ENCODE results near the gene USP32. TPM values are rescaled to one million over a fixed set of nuclear protein-coding genes. Genes with fewer than 3 reads are reported as not detected.

USP32 gene
- total and polyA plus RNA-seq, 2 of the 8 experiments (the other 6 are each of a cell fraction or from before 2014, with no cell fraction given), result 29.6 to 112 TPM

GRCh38 chr17:60278237-60278636 is 113.7 kb downstream of the USP32 start (continued):
- TF ChIP-seq CHD7 (IDR thresholded peaks at IDR 0.05; ENCODE audit: insufficient replicate concordance, low read length), result no peak
- TF ChIP-seq CTBP2 (IDR thresholded peaks at IDR 0.05; ENCODE audit: borderline replicate concordance, insufficient read depth, insufficient read length, low read length), result no peak
- TF ChIP-seq TCF12 (IDR thresholded peaks at IDR 0.05; ENCODE audit: low read depth, low read length), result no peak
- no peak for TF ChIP-seq SUZ12 (IDR thresholded peaks at IDR 0.05; ENCODE audit: low read length)
- no peak for TF ChIP-seq SIRT6 (IDR thresholded peaks at IDR 0.05; ENCODE audit: low read length)
